Bronchial epithelial cell (primary cell): ENCODE results near the gene NKAIN2. TPM values are rescaled to one million over a fixed set of nuclear protein-coding genes. Genes with fewer than 3 reads are reported as not detected.
"Not testable (repeated sequence)": the region's sequence is repeated elsewhere in the genome, so short reads cannot be mapped to it uniquely, and the experiment has no call there.

Experiments
- DNase-seq: peaks from one replicate; pipeline ENCODE4 v3.0.0-alpha.2; 2010; ENCODE audit warnings: low read depth
- FAIRE-seq: peaks from 2 replicates; lab custom pipeline; 2011; peaks lifted over from hg19 to GRCh38; lab: Jason Lieb, UNC
- H3K27me3 ChIP-seq: 2 replicates; pipeline ENCODE4 v1.5.1; 2011; ENCODE audit warnings: low read length; ENCODE audit not compliant: control insufficient read depth, insufficient read depth
- H3K36me3 ChIP-seq: 2 replicates; pipeline ENCODE4 v1.5.1; 2011; ENCODE audit warnings: low read length; ENCODE audit not compliant: control insufficient read depth, insufficient read depth
- H3K4me3 ChIP-seq: 2 replicates; pipeline ENCODE4 v1.5.1; 2011; ENCODE audit warnings: mild to moderate bottlenecking, low read depth, low read length, control low read depth
- CTCF ChIP-seq: IDR thresholded peaks from 2 replicates; pipeline ENCODE4 v1.5.1; 2011; ENCODE audit warnings: mild to moderate bottlenecking, moderate library complexity, low read length, control low read depth, inconsistent platforms; ENCODE audit not compliant: insufficient read depth, severe bottlenecking
- total RNA-seq: library from RNA; depleted of rRNA; stranded (reverse); fragments of >200 nt; gene quantifications from 2 replicates; pipeline ENCODE4 v1.2.1, GENCODE V29; 2014

Gene NKAIN2
- total RNA-seq, 1 donor from 2014 or later, result under 0.01 TPM

GRCh38 chr6:124703541-124703940 is 899.9 kb downstream of the NKAIN2 start:
- FAIRE-seq, result peak; percentile 47
- TF ChIP-seq CTCF, result no peak

GRCh38 chr6:124712532-124712931 is 908.9 kb downstream of the NKAIN2 start:
- DNase-seq, result not testable (repeated sequence)

More at GRCh38 chr6:124703541-124703940, 899.9 kb downstream of the NKAIN2 start:
- Histone ChIP-seq H3K4me3 (no peak overlapping the region), H3K36me3 (no peaks in the 10 kb centered on the region), H3K27me3 (no peaks in the 10 kb centered on the region)
- DNase-seq, result no peak

GRCh38 chr6:124714728-124715127 is 911.1 kb downstream of the NKAIN2 start:
- no peak for FAIRE-seq
- no peaks in the 10 kb centered on the region for H3K36me3 ChIP-seq
- no peak for DNase-seq
- H3K27me3 ChIP-seq, result no peaks in the 10 kb centered on the region
- no peak overlapping the region for H3K4me3 ChIP-seq
- no peak for TF ChIP-seq CTCF

More at GRCh38 chr6:124712532-124712931, 908.9 kb downstream of the NKAIN2 start:
- H3K4me3 ChIP-seq, FAIRE-seq, H3K36me3 ChIP-seq, H3K27me3 ChIP-seq: not testable (repeated sequence)

GRCh38 chr6:124719913-124720312 is 916.2 kb downstream of the NKAIN2 start:
- FAIRE-seq (no peak), DNase-seq (no peak)
- Histone ChIP-seq H3K27me3 (no peaks in the 10 kb centered on the region), H3K36me3 (no peaks in the 10 kb centered on the region), H3K4me3 (no peak overlapping the region)
- no peak for TF ChIP-seq CTCF

GRCh38 chr6:124721331-124721730 is 917.7 kb downstream of the NKAIN2 start:
- no peak for DNase-seq
- FAIRE-seq, result no peak
- Histone ChIP-seq H3K36me3 (no peaks in the 10 kb centered on the region), H3K27me3 (no peaks in the 10 kb centered on the region), H3K4me3 (no peak overlapping the region)
- no peak for TF ChIP-seq CTCF

GRCh38 chr6:124722141-124722878 is 918.6 kb downstream of the NKAIN2 start:
- TF ChIP-seq CTCF, result no peak
- no peak for FAIRE-seq
- no peaks in the 10 kb centered on the region for H3K36me3 ChIP-seq
- no peak for DNase-seq
- H3K27me3 ChIP-seq, result no peaks in the 10 kb centered on the region
- no peak overlapping the region for H3K4me3 ChIP-seq
